ENCODE measurements around the gene IRF2BP1. TPM values are rescaled to one million over a fixed set of nuclear protein-coding genes. Genes with fewer than 3 reads are reported as not detected.
"Not testable (repeated sequence)": the region's sequence is repeated elsewhere in the genome, so short reads cannot be mapped to it uniquely, and the experiment has no call there.

Gene IRF2BP1
- total and polyA plus RNA-seq, 8 donors: 13.7 to 24.7 (median 19.2) TPM

GRCh38 chr19:45899253-45899652 lies 13.3 kb upstream of the IRF2BP1 start:
- Histone ChIP-seq H3K27me3 (no peaks in the 10 kb centered on the region), H3K36me3 (peaks cover 0 to 37% of the 10 kb centered on the region in 2 donors), H3K4me1 (peaks cover 11 to 20% of the 10 kb centered on the region in 2 donors), H3K27ac (no peak overlapping the region), H3K9me3 (no peaks in the 10 kb centered on the region), H3K4me3 (no peak overlapping the region)
- intact Hi-C loops (cut with DNase I): no loop called here
- TF ChIP-seq, protein P1, sequence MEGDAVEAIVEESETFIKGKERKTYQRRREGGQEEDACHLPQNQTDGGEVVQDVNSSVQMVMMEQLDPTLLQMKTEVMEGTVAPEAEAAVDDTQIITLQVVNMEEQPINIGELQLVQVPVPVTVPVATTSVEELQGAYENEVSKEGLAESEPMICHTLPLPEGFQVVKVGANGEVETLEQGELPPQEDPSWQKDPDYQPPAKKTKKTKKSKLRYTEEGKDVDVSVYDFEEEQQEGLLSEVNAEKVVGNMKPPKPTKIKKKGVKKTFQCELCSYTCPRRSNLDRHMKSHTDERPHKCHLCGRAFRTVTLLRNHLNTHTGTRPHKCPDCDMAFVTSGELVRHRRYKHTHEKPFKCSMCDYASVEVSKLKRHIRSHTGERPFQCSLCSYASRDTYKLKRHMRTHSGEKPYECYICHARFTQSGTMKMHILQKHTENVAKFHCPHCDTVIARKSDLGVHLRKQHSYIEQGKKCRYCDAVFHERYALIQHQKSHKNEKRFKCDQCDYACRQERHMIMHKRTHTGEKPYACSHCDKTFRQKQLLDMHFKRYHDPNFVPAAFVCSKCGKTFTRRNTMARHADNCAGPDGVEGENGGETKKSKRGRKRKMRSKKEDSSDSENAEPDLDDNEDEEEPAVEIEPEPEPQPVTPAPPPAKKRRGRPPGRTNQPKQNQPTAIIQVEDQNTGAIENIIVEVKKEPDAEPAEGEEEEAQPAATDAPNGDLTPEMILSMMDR (IDR thresholded peaks at IDR 0.05): no peak
- ATAC-seq (no peak), DNase-seq (no peak)

DNA sequence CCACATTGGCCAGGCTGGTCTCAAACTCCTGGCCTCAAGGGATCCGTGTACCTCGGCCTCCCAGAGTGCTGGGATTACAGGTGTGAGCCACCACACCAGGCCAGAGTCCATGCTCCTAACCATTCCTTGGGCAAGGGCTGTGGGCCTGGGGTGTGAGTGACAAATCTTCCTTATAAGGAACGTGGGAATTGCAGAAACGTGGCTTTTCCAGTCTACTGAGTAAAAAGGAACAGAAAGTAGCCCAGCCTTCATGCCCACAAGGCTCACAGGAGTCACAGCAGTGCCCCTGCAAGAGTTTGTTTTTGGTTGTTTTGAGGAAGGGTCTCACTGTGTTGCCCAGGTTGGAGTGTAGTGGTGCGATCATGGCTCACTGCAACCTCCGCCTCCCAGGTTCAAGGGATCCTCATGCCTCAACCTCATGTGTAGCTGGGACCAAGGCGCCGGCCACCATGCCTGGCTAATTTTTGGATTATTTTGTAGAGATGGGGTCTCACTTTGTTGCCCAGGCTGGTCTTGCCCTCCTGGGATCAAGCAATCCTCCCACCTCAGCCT lies 11.4 kb upstream of the IRF2BP1 start:
- ATAC-seq (no peak), DNase-seq (no peak)
- Histone ChIP-seq H3K4me3 (no peak overlapping the region), H3K27ac (no peak overlapping the region), H3K36me3 (peaks cover 0 to 37% of the 10 kb centered on the region in 2 donors), H3K27me3 (no peaks in the 10 kb centered on the region), H3K4me1 (peaks cover 8 to 11% of the 10 kb centered on the region in 2 donors), H3K9me3 (no peaks in the 10 kb centered on the region)
- intact Hi-C loops (cut with DNase I): no loop called here
- TF ChIP-seq, protein P1 (IDR thresholded peaks at IDR 0.05): no peak

GRCh38 chr19:45895983-45896599 lies 10.2 kb upstream of the IRF2BP1 start:
- DNase-seq; H3K4me1 ChIP-seq; ATAC-seq; H3K9me3 ChIP-seq; H3K27ac ChIP-seq; H3K4me3 ChIP-seq; intact Hi-C loops (cut with DNase I); H3K27me3 ChIP-seq: not testable (repeated sequence)
- peaks cover 0 to 42% of the 10 kb centered on the region in 2 donors for H3K36me3 ChIP-seq

DNA sequence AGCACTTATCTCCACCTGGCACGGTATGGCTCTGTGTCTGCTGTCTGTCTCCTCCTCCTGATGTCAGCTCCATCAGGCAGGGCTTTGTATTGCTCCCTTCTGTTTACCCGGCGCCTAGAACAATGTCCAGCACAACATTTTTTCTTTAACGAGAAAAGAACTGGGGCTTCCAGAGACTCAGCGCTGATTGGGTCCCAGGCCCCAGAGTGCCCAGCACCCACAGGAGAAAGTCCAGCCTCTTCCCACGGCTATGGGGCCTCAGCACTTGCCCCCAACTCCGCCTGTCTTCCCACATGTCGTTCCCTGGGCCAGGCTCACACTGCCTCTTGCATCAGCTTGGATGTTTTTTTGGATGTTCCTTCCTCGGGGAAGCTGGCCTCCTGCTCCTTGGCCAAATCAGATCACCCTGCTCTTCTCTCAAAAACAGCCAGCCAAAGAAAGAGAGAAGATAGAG lies 9.6 kb upstream of the IRF2BP1 start:
- H3K36me3 ChIP-seq: peaks cover 0 to 48% of the 10 kb centered on the region in 2 donors
- ATAC-seq: no peak
- TF ChIP-seq, protein P1 (IDR thresholded peaks at IDR 0.05): no peak
- H3K4me3 ChIP-seq: no peak overlapping the region
- no peak for DNase-seq
- H3K27me3 ChIP-seq: no peaks in the 10 kb centered on the region
- no peak overlapping the region for H3K27ac ChIP-seq
- H3K4me1 ChIP-seq: peaks cover 0 to 1% of the 10 kb centered on the region in 2 donors
- intact Hi-C loops (cut with DNase I): no loop called here
- H3K9me3 ChIP-seq: no peaks in the 10 kb centered on the region

GRCh38 chr19:45890877-45891276 lies 4.9 kb upstream of the IRF2BP1 start:
- intact Hi-C loops (cut with DNase I): no loop called here
- Histone ChIP-seq H3K4me3 (no peak overlapping the region), H3K27me3 (no peaks in the 10 kb centered on the region), H3K9me3 (no peaks in the 10 kb centered on the region), H3K27ac (no peak overlapping the region), H3K36me3 (peaks cover 0 to 27% of the 10 kb centered on the region in 2 donors), H3K4me1 (peaks cover 0 to 8% of the 10 kb centered on the region in 2 donors)
- DNase-seq (no peak), ATAC-seq (no peak)
- TF ChIP-seq, protein P1 (IDR thresholded peaks at IDR 0.05): no peak
